ENCODE measurements around the gene NLRP1. TPM values are rescaled to one million over a fixed set of nuclear protein-coding genes. Genes with fewer than 3 reads are reported as not detected.

NLRP1 gene
- total and polyA plus RNA-seq, 2 donors (not counting 3 experiments of a cell fraction or from before 2014, with no cell fraction given), result 43.8 to 53.9 TPM

- Histone ChIP-seq H3K27ac (ENCODE audit: insufficient read depth, low read depth, low read length) (no peak overlapping the region), H3K27me3 (ENCODE audit: control insufficient read depth in 2 of 2, insufficient read depth in 2 of 2, low read length in 2 of 2) (no peaks in the 10 kb centered on the region), H3K79me2 (ENCODE audit: control insufficient read depth, insufficient read depth, low read length) (peaks cover 63% of the 10 kb centered on the region), H3K9ac (replicated peaks; ENCODE audit: extremely low read depth, insufficient read depth, low read length) (peak overlapping the region; percentile 55), H2AFZ (ENCODE audit: low read depth, low read length) (peak overlapping the region; percentile 24), H3K4me2 (ENCODE audit: insufficient read depth, low read length) (peak overlapping the region; percentile 83), H3K36me3 (ENCODE audit: control insufficient read depth in 2 of 2, extremely low read depth in 1 of 2, insufficient read depth in 2 of 2, low read length in 2 of 2) (peaks cover under 1 to 4% of the 10 kb centered on the region in 2 experiments), H3K4me3 (replicated peaks in 1 of 3; ENCODE audit: insufficient read depth in 1 of 3, low read depth in 1 of 3, low read length in 3 of 3) (peak overlapping the region; percentile 77 to 92 (median 87)), H3K9me3 (replicated peaks; ENCODE audit: control insufficient read depth, insufficient read depth, low read length) (no peaks in the 10 kb centered on the region), H4K20me1 (replicated peaks; ENCODE audit: control insufficient read depth, extremely low read depth, insufficient read depth, low read length) (no peaks in the 10 kb centered on the region), H3K4me1 (ENCODE audit: control insufficient read depth, extremely low read depth, insufficient read depth, low read length) (peaks cover 7% of the 10 kb centered on the region), H3K9me1 (replicated peaks; ENCODE audit: control insufficient read depth, extremely low read depth, insufficient read depth, low read length) (no peaks in the 10 kb centered on the region)
- FAIRE-seq (no peak), DNase-seq (ENCODE audit: low read depth, low spot score) (peak; percentile 8)
- TF ChIP-seq JUN (IDR thresholded peaks at IDR 0.05; ENCODE audit: borderline replicate concordance, insufficient read depth, insufficient read length, low read depth), result no peak
- TF ChIP-seq CTCF (IDR thresholded peaks at IDR 0.05; ENCODE audit: extremely low read depth in 1 of 2, insufficient read depth in 1 of 2, low read depth in 1 of 2, low read length in 2 of 2), result no peak
- TF ChIP-seq FOS (IDR thresholded peaks at IDR 0.05; ENCODE audit: borderline replicate concordance, insufficient read depth, low read length), result no peak
- no peak for TF ChIP-seq MAX (IDR thresholded peaks at IDR 0.05; ENCODE audit: insufficient read depth, insufficient read length)
- TF ChIP-seq POLR2A (IDR thresholded peaks at IDR 0.05; ENCODE audit: low read depth, low read length), result no peak
- TF ChIP-seq GATA2 (IDR thresholded peaks at IDR 0.05; ENCODE audit: insufficient read depth, insufficient read length, low read depth, low read length), result no peak
- no peak for TF ChIP-seq EZH2 (IDR thresholded peaks at IDR 0.05; ENCODE audit: borderline replicate concordance, low read depth, low read length, severe bottlenecking)
- TF ChIP-seq MYC (IDR thresholded peaks at IDR 0.05; ENCODE audit: low read depth, low read length), result no peak
- TF ChIP-seq POLR2AphosphoS5 (IDR thresholded peaks at IDR 0.05; ENCODE audit: insufficient read depth, low read depth, low read length), result no peak
- BruUV-seq (replicated peaks), result no TSS peak
- dilution Hi-C loops (cut with MboI; ENCODE audit: extremely low pct_ligation_motif_present, low sequenced_read_pairs), result no loop called here
- CTCF ChIA-PET, result interaction anchor here (1.2 to 2.2 kb wide), 2 partner anchors 8 to 28 kb away, joined by 3 to 10 read pairs; partner anchors contain the start of gene C1QBP
- intact Hi-C loops (cut with micrococcal nuclease), result no loop called here
- POLR2A ChIA-PET, result interaction anchor here (2.2 kb wide), 1 partner anchor 18 kb away, joined by 13 read pairs; the partner anchor contains the start of genes DERL2 and MIS12
These were observed 116.9 kb downstream of the NLRP1 start for GRCh38 chr17:5467416-5467815.

Measured in endothelial cell of umbilical vein (primary cell).